Hematopoietic multipotent progenitor cell treated with erythropoietin and hydrocortisone succinate and interleukin-3 and kit ligand, for 8 days (in vitro differentiated cells): Measurements from ENCODE around the gene SLC16A3.
A peak's percentile ranks its signal among the peaks of the same experiment; 100 is the strongest.

Source experiments
- DNase-seq: peaks from one replicate; pipeline ENCODE4 v3.0.0-alpha.2; 2015

Gene SLC16A3

GRCh38 chr17:82287868-82288801, 59.3 kb downstream of the SLC16A3 start:
- DNase-seq, result peak; percentile 67
